Activated T-helper 9 cell treated with anti-CD3 and anti-CD28 coated beads, Interleukin-2, amount 50 U/mL, for 16 hours (primary cell): Measurements from ENCODE around the gene CYP2W1.

ENCODE experiments used
- DNase-seq: peaks from one replicate; pipeline ENCODE4 v3.0.0-alpha.2; 2020; ENCODE audit warnings: low read depth

CYP2W1 gene

GRCh38 chr7:1017586-1018333 lies 34.8 kb downstream of the CYP2W1 start:
- DNase-seq, result no peak

- no peak for DNase-seq
Observed at GRCh38 chr7:1018334-1018695, 35.3 kb downstream of the CYP2W1 start.

GRCh38 chr7:1019255-1019785 lies 36.3 kb downstream of the CYP2W1 start:
- DNase-seq, result no peak

GRCh38 chr7:1019789-1020610 lies 37.0 kb downstream of the CYP2W1 start:
- no peak for DNase-seq

- no peak for DNase-seq
Observed at GRCh38 chr7:1020849-1021251, 37.9 kb downstream of the CYP2W1 start.

GRCh38 chr7:1021366-1021765 lies 38.4 kb downstream of the CYP2W1 start:
- DNase-seq, result no peak

- DNase-seq, result no peak
Observed at GRCh38 chr7:1021931-1022330, 39.0 kb downstream of the CYP2W1 start.

- DNase-seq, result no peak
Observed at GRCh38 chr7:1022356-1022755, 39.4 kb downstream of the CYP2W1 start.

GRCh38 chr7:1022801-1023465 lies 40.0 kb downstream of the CYP2W1 start:
- no peak for DNase-seq

GRCh38 chr7:1024331-1024841 lies 41.4 kb downstream of the CYP2W1 start:
- DNase-seq, result no peak

GRCh38 chr7:1024876-1025742 lies 42.1 kb downstream of the CYP2W1 start:
- DNase-seq, result no peak

GRCh38 chr7:1025743-1026581 lies 43.0 kb downstream of the CYP2W1 start:
- DNase-seq, result no peak

- no peak for DNase-seq
Observed at GRCh38 chr7:1026721-1027161, 43.8 kb downstream of the CYP2W1 start.

GRCh38 chr7:1027242-1028043 lies 44.5 kb downstream of the CYP2W1 start:
- DNase-seq, result no peak

- DNase-seq, result peak; percentile 79
Observed at GRCh38 chr7:1028044-1028770, 45.2 kb downstream of the CYP2W1 start.

- DNase-seq, result peak; percentile 44
Observed at GRCh38 chr7:1028775-1029636, 46.0 kb downstream of the CYP2W1 start.

GRCh38 chr7:1029637-1030443 lies 46.9 kb downstream of the CYP2W1 start:
- DNase-seq, result no peak
